HTR-8/SVneo (cell line): ENCODE data around the gene HOXB7.

Experiments used
- DNase-seq: peaks from one replicate; pipeline ENCODE4 v3.0.0; 2011; ENCODE audit warnings: low spot score, mixed read lengths; ENCODE audit not compliant: insufficient read length
- FAIRE-seq: peaks from 2 replicates; lab custom pipeline; 2011; peaks lifted over from hg19 to GRCh38; lab: Jason Lieb, UNC

HOXB7 gene

DNA sequence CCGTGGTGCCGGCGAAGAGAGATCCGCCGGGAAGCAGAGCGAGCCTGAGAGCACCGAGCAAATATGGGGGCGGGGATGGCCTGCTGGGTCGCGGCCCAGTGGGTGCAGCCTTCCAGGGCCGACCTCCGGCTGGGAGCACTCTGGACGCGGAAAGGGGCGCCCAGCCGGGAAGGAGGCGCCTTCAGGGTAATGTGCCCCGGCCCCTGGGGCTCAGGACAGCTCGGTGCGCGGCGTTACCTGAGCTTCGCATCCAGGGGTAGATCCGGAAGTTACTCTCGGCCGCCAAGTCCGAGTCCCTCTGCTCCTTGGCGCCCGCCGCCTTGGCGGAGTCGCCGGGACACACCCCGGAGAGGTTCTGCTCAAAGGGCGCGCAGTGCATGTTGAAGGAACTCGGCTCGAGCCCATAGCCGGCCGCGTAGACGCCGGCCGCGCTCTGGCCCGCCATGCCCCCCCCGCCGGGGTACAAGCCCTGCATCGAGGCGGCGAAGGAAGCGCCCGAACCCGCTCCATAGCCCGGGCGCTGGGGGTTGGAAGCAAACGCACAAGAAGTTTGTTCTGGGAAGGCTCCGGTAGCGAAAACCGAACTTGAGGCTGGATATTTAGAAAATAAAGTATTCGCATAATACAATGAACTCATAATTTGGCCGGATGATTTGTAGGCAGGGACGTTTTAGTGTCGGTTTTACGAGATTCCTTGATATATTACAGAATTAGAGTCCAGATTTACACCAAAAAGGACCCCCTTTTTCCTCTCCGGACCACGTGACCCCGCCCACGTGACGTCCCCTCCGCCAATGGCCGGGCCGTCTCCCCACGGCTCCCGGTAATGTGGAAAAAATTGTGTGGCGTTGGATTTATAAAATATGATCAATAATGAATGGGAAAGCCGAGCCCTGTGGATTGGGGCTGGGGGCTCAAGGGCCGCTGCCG, at the start of gene HOXB7:
TSS of gene HOXB7 (minus strand) at position 736 of the 930 bp plus-strand sequence. CDS start at position 637, 99 bp downstream.
- peak; percentile 87 for DNase-seq
- peak; percentile 95 for FAIRE-seq

DNA sequence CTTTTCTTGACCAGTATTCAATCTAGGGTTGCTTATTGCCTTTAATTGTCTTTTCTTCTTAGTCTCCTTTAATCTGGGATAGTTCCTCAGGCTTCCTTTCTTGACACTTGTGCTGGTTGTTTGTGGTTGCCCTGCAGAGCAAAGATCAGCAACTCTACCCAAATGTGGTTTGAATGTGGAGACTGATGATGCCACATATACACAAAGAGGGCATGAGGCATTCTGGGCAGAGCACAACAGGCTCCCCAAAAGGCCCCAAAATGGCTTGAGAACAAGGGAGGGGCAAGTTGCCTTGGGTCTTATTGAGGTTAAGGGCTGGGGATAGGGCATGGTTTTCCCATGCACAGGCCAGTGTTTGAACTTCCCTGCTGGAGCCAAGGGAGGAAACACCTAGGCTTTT, 45.1 kb upstream of the HOXB7 start:
- DNase-seq = no peak
- FAIRE-seq = peak; percentile 40

DNA sequence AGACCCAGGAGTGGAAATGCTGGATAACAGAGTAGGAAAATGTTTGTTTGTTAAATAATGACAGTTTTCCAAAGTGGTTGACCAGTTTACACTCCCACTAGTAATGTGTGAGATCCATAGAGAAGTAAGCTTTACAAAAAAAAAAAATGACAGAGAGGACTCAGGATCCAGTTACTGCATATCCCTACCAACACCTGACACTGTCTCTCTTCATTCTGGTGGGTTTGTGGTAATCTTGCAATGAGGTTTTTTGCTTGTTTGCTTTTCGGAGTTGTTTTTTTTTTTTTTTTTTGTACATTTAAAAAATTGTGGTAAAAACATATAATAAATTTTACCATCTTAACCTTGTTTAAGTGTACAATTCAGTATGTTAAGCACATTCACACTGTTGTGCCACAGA, 38.9 kb upstream of the HOXB7 start:
- no peak for DNase-seq
- FAIRE-seq = peak; percentile 9

DNA sequence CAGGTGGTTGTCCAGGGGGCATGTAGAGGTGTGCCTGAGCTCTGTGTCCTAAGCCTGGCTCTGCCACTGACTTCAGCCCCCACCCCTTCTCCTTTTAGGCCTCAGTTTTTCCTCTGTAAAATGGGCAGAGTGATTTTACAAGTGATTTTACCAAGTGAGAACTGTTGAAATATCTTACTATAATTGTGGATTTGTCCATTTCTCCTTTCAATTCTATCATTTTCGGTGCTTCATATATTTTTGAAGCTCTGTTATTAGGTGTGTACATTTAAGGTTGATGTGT, 37.1 kb upstream of the HOXB7 start:
- FAIRE-seq = peak; percentile 87
- no peak for DNase-seq

DNA sequence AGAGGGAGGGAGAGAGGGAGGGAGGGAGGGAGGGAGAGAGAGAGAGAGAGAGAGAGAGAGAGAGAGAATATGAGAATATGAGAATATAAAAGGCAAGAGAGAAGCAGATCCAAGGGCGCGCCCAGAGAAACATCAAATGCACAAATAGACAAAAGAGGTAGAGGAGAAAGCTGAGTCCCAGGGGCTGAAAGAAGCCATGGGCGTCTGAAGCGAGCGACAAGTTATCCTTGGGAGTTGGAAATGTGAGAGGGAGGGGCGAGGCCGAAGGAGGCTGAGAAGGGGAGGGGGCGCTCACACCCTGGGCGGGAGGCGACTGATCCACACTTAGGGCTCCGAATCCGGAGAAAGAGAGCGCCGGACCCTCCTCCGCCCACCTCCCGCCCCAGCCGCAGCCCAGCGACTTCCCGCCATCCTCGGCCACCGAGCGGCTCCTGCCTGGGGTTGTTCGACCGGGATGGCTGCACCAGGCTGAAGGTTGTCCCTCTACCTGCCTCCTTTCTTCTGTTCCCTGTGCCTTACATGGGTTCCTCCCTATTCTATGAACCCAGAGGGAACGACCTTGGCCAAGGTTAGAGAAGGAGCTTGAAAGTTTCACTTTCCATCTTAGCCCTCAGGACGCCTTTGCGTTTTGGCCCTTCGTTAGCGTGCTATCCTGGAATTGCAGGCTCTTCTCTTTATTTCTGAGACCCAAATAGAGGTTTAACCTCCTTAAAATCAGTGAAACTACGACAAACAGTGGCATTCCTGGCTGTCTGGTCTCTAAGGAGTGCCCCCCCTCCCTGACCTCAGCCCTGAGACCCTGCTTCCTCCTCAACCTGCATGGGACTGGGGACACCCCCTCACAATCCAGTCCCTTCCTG, 36.5 kb upstream of the HOXB7 start:
- DNase-seq (peak; percentile 62), FAIRE-seq (peak; percentile 59)

DNA sequence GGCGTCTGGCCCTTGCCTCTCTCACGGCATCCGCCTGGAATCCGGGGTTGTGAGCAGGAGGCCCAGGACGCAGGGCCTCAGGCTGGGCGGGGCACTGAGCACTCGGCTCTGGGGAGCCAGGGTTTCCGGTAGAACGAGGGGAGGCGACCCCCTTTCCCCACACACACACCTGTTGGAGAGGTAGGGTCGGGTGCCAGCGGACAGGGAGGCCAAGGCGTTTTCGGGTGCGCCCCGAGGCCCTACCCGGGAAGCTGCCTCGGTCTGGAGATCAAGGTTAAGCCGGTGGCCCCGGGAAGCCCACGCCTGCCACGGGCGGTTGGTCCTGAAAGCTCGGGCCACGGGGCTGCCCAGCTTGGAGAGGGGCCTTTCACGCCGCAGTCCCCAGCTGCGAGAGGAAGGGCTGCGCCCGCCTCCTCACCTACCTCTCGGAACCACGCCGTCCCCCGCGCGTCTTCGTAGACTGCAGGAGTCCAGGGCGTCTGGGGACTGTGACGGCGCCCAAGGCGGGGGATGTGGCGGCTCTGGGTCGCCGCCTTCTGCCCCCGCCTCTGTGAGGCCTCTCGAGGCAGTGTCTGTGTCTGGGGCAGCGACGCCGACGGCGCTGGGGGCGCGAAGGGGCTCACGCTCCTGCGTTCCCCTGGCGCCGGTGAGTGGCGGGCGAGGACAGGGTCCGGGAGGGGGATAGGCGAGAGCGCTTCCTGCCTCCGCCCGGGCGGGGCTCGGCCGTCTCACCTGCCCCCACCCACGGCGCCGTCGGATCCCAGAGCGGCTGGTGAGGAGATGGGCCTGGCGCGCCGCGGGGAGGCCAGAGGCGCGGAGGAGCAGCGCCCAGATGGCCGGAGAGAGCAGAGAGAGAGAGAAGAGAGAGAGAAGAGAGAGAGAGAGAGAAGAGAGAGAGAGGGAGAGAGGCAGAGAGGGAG, 35.6 kb upstream of the HOXB7 start:
- DNase-seq = peak; percentile 86
- FAIRE-seq = peak; percentile 94

DNA sequence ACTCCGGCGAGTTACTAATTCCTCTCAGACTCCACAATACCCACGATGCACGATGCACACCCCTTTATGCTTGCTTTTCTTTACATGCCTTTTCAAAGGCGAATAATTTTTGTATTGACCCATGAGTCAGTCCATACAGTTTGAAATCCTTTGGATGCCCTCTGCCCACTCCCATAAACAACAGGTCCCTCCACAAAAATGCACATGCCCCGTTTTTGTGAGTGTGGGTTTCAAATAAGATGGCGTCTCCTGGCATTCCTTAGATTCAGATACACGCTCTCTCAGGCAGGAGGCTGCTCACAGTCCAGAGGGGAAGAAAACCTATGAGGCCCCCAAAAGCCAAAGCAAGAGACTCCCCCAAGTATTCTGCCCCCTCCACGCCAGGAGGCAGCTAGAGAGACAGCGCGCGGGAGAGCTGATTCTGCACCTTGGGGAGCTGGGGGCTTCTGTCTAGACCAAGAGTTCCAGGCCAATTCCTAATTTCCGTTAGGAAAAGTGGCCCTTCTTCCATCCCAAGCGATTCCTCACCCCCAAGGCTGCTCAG, 34.9 kb upstream of the HOXB7 start:
- no peak for DNase-seq
- FAIRE-seq = no peak

DNA sequence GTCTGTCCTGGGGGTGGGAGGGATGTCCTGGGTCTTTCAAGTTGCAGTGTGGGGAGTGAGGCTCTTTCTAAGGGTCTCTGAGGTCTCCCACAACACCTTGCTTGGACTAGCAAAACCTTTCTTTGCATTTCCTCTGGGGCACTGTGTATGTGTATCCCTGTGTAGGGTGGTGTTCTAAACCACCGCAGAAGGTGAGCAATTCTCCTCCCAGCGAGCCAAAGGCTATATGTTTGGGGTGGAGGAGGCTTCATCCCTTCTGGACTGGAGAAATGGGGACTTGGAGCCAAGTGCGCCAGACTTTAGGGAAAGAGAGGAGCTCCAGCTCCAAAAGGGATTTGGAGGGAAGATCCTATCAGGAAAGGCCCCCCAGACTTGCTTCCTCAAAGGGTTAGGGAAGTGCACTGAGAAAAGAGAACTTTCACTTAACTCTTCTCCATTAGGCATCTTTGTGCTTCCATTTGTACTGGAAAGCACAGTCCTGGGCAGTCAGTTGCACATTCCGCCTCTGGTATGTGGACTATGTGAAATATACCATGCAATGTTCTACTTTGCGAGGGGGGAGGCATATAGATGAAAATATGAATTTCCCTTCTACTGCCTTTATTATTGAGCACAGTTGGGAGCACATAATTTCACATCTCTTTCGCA, 34.2 kb upstream of the HOXB7 start:
- DNase-seq (no peak), FAIRE-seq (no peak)

DNA sequence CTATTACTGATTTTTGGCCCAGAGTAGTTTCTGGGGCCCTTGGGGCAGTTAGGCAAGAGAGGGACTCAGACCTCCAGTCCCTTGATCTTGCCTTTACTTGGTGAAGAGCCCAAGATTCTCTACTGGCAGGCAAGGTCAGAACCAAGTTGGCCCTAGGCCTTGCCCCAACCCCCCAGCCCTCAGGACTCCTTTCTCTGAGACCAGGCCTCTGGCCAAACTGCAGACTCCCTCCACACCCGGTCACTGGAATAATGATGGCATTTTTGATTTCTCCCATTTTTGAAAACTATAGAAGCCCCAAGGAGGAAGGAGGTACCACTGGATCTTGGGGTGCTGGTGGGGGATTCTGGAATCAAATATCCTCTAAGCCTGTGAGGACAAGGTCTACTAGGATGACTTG, 33.3 kb upstream of the HOXB7 start:
- DNase-seq (no peak), FAIRE-seq (no peak)

DNA sequence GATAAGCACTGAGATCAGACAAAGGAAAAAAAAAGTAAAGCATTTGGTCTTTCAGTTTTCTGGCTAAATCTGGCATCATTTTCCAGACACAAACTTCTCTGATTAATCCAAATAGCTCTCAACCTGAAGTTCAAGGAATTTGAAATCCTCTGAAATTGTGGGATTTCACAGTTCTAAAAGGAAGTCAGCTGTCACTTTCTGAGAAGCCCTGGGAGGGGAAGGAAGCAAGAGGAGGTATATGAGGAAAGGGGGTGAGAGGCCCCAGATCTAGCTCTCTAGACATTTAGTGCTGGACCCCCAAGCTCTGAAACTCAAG, 32.8 kb upstream of the HOXB7 start:
- DNase-seq (no peak), FAIRE-seq (no peak)

DNA sequence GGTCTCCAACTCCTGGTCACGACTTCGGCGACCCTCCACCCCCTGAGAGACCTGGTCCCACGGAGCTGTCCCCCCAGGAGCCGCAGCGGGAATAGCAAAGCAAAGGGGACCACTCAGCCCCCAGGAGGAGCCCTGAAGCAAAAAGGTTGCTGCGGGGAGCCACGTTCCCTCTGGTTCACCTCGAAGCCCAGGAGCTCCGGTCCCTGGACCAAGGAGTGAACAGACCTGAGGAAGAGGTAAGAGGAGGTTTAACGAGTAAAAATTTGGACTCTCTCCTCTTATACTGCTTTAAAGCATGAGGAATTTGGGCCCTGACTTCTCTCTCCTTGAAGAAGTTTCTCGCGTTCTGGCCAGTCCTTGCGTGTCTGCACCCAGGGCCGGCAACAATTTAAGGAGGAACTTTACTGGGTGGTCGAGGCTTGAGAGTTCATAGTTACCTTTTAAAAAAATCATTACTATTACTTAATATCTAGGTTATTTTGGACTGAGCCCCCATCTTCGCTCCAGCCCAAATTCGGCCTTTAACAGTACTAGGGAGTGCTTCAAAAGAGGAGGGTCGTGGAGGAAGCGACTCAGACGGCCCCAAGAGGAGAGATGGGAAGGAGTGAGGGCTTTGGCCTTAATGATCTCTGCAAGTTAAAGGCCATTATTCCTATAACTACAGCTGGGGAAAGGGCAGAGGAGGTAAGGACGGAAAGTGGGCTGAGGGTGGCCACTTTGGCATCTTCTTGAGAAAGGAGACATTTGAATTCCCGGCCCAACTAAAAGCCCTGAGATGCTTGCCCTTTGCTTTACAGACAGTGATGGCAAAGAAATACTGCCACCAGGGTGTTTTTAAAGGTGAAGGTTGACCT, 32.3 kb upstream of the HOXB7 start:
- no peak for FAIRE-seq

DNA sequence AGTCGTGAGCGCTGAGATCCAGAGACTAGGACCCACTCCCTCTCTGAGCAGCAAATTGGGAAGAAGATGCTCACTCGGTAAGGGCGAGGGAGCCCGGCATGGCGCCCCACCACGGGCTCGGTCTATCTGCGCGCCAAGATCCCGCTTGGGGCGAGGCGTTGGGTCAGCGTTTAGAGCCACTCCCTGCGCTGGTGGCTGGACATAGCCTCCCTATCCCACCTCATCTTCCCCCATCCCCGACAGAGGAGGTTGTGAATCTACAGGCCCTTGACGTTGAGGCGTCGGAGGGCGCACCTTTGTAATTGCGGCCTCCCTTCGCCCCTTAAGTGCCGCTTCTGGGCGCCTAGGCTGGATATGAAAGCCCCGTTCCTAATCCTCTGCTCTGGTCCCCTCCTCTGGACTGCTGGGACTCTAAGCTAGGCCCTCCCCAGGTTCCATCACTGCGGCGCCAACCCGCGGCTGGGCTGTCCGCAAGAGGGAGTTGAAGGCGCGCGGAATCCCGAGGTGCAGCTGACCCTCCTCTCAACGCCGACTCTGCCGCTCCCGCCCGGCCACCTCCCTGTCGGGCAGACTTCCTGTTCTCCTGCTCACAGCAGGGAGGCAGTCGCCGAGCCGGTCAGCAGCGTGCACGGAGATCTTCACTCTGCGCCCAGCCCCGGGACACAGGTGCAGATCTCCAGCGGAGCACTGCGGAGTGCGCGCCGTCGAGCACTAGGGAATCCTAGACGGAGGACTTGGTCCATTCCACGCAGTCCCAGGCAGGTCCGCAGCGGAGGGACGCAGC, 31.4 kb upstream of the HOXB7 start:
- FAIRE-seq (no peak), DNase-seq (no peak)

More for the DNA sequence above, 32.3 kb upstream of the HOXB7 start:
- DNase-seq = no peak

DNA sequence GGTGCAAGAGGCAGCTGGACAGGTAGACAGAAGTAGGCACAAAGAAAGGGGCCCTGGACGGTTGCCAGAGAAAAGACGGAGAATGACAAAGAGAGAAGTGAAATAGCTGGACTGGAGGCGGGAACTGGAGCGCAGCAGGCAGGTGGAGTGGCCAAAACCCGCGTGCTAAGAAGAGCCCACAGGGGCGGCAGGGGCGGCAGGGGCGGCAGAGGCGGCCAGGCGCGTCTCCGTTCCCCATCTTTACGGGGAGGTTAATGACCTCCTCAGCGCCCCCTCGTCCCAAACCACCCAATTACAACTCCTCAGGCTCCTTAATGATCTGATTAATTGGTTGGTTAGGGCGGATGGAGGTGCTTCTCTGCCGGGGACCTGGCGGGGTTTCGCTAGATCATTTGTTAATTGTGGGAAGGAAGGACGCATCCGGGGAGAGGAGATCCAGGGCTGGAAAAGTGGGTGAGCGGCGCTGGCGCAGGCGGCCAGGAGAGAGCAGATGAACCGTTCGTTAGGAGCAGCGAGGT, 30.8 kb upstream of the HOXB7 start:
- FAIRE-seq = no peak
- no peak for DNase-seq

DNA sequence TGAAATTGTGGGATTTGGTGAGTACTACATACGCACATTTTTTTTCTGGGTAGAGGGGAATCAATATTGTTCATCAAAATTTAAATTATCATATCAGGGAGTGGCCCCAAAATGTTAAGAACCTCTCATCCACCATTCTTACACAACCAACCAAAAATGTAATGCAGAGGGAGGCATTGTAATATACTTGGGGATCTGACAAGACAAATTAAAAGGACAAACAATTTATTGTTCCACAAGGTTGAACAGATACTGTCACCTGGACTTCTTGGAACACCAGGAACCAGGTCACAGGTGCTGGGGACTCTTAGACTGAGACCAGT, 30.0 kb upstream of the HOXB7 start:
- FAIRE-seq (no peak), DNase-seq (no peak)

DNA sequence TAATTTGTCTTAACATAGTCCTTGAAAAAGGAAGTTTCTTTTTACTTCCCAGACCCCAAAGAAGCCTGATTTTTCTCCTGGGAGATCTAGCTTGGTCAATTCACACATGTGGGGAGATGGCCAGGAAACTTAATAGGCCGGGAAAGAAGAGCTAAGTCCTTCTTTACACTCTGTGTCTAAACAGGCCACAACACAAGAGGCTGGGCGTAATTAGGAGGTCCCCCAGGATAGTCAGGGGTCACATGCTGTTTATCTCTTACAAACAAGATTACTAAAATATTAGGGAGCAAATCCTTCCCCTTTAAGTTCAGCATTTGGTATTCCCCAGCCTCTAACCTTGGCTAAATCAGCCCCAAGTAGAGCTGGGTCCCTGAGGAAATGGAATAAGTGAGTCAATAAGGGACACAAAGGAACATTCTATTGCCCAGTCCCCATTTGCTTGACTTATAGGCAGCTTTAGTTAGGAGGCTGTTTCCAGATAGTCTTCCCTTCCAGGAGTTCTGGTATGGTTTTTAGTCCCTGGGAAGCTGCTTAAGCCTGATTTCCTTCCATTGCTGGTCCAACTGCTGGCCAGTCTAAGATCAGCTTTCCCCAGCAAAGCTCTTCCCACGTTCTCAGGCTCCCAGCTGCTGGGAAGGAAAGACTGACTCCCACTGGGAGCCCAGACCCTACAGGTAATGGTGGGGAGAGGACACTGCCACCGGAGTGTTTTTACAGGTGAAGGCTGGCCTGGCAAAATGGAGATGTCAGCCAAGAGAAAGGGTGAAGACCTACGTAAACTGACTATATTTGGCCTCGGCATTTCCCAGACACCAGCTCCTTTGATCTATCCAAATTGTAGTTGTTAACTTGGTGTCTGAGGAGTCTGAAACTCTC, 29.4 kb upstream of the HOXB7 start:
- FAIRE-seq (no peak), DNase-seq (no peak)

DNA sequence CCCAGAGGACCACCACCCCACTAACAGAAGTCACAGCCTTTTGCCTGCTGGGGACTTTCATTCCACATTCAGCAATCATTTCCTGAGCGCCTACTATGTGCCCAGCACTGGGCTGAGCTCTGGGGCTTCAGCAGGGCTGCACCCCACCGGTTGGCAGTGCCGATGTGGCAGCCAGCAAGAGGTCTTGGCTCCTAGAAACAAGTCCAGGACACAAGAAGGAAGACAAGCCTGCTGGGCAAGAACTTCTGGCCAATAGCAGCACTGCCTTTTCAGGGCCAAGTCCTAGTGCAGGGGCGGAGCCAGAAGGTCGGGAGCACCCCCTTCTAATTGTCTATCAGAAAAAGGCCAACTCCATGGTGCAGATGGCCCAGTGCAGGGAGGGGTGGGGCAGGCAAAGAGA, 28.3 kb upstream of the HOXB7 start:
- DNase-seq = no peak
- FAIRE-seq = no peak
